ENCODE results near the gene TNNI3K. TPM values are rescaled to one million over a fixed set of nuclear protein-coding genes. Genes with fewer than 3 reads are reported as not detected.

TNNI3K gene
- total RNA-seq, 1 donor from 2014 or later, result not detected

- no peaks in the 10 kb centered on the region for H3K9me3 Mint-ChIP-seq (ENCODE audit: unreplicated experiment)
- TF ChIP-seq, protein P1, sequence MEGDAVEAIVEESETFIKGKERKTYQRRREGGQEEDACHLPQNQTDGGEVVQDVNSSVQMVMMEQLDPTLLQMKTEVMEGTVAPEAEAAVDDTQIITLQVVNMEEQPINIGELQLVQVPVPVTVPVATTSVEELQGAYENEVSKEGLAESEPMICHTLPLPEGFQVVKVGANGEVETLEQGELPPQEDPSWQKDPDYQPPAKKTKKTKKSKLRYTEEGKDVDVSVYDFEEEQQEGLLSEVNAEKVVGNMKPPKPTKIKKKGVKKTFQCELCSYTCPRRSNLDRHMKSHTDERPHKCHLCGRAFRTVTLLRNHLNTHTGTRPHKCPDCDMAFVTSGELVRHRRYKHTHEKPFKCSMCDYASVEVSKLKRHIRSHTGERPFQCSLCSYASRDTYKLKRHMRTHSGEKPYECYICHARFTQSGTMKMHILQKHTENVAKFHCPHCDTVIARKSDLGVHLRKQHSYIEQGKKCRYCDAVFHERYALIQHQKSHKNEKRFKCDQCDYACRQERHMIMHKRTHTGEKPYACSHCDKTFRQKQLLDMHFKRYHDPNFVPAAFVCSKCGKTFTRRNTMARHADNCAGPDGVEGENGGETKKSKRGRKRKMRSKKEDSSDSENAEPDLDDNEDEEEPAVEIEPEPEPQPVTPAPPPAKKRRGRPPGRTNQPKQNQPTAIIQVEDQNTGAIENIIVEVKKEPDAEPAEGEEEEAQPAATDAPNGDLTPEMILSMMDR (IDR thresholded peaks at IDR 0.05; ENCODE audit: partially characterized antibody, unreplicated experiment), result no peak
- no peak overlapping the region for H3K27ac Mint-ChIP-seq (ENCODE audit: unreplicated experiment)
- H3K4me1 Mint-ChIP-seq (ENCODE audit: low read depth, unreplicated experiment), result no peaks in the 10 kb centered on the region
- DNase-seq, result no peak
- no peaks in the 10 kb centered on the region for H3K36me3 Mint-ChIP-seq (ENCODE audit: unreplicated experiment)
- H3K4me3 Mint-ChIP-seq (ENCODE audit: unreplicated experiment), result no peak overlapping the region
- H3K27me3 Mint-ChIP-seq (ENCODE audit: unreplicated experiment), result no peaks in the 10 kb centered on the region
Measured at GRCh38 chr1:74415935-74416334, 180.7 kb downstream of the TNNI3K start.

GRCh38 chr1:74419611-74420010 is 184.4 kb downstream of the TNNI3K start:
- no peaks in the 10 kb centered on the region for H3K27me3 Mint-ChIP-seq (ENCODE audit: unreplicated experiment)

DNA sequence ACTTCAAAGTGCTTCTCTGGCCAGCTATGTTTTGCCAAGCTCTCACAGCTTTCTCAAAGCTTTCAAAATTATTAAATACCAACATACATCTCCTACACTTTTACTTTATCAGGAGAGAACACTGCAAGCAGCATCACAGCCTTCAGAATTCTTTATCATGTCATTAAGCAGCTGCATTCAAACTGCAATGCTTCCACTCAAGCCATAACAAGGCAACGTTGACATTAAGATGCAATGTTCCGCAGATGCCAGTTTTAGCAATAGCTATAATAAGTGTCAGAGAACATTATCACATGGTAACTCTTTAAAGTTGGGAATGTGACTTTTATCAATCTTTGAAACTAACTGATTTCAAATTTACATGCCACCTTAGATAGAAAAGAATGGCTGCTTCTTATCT is 185.3 kb downstream of the TNNI3K start:
- TF ChIP-seq, protein P1 (IDR thresholded peaks at IDR 0.05; ENCODE audit: partially characterized antibody, unreplicated experiment), result no peak
- Mint-ChIP-seq H3K4me1 (ENCODE audit: low read depth, unreplicated experiment) (no peaks in the 10 kb centered on the region), H3K27ac (ENCODE audit: unreplicated experiment) (no peak overlapping the region), H3K36me3 (ENCODE audit: unreplicated experiment) (no peaks in the 10 kb centered on the region), H3K9me3 (ENCODE audit: unreplicated experiment) (no peaks in the 10 kb centered on the region), H3K4me3 (ENCODE audit: unreplicated experiment) (no peak overlapping the region), H3K27me3 (ENCODE audit: unreplicated experiment) (no peaks in the 10 kb centered on the region)
- no peak for DNase-seq

More at GRCh38 chr1:74419611-74420010, 184.4 kb downstream of the TNNI3K start:
- Mint-ChIP-seq H3K4me3 (ENCODE audit: unreplicated experiment) (no peak overlapping the region), H3K27ac (ENCODE audit: unreplicated experiment) (no peak overlapping the region), H3K4me1 (ENCODE audit: low read depth, unreplicated experiment) (no peaks in the 10 kb centered on the region), H3K36me3 (ENCODE audit: unreplicated experiment) (no peaks in the 10 kb centered on the region), H3K9me3 (ENCODE audit: unreplicated experiment) (no peaks in the 10 kb centered on the region)
- TF ChIP-seq, protein P1 (IDR thresholded peaks at IDR 0.05; ENCODE audit: partially characterized antibody, unreplicated experiment), result no peak
- DNase-seq, result no peak

- TF ChIP-seq, protein P1 (IDR thresholded peaks at IDR 0.05; ENCODE audit: partially characterized antibody, unreplicated experiment), result no peak
- Mint-ChIP-seq H3K27ac (ENCODE audit: unreplicated experiment) (no peak overlapping the region), H3K4me1 (ENCODE audit: low read depth, unreplicated experiment) (peaks cover 4% of the 10 kb centered on the region), H3K36me3 (ENCODE audit: unreplicated experiment) (no peaks in the 10 kb centered on the region), H3K27me3 (ENCODE audit: unreplicated experiment) (peaks cover 2% of the 10 kb centered on the region), H3K4me3 (ENCODE audit: unreplicated experiment) (no peak overlapping the region), H3K9me3 (ENCODE audit: unreplicated experiment) (no peaks in the 10 kb centered on the region)
- DNase-seq, result no peak
Measured at GRCh38 chr1:74422421-74423292, 187.5 kb downstream of the TNNI3K start.

- Mint-ChIP-seq H3K27me3 (ENCODE audit: unreplicated experiment) (peaks cover 2% of the 10 kb centered on the region), H3K27ac (ENCODE audit: unreplicated experiment) (no peak overlapping the region), H3K4me3 (ENCODE audit: unreplicated experiment) (no peak overlapping the region), H3K36me3 (ENCODE audit: unreplicated experiment) (no peaks in the 10 kb centered on the region), H3K9me3 (ENCODE audit: unreplicated experiment) (no peaks in the 10 kb centered on the region), H3K4me1 (ENCODE audit: low read depth, unreplicated experiment) (peaks cover 4% of the 10 kb centered on the region)
- TF ChIP-seq, protein P1 (IDR thresholded peaks at IDR 0.05; ENCODE audit: partially characterized antibody, unreplicated experiment), result no peak
- DNase-seq, result no peak
Measured at GRCh38 chr1:74423471-74423870, 188.3 kb downstream of the TNNI3K start.
